ENCODE measurements around the gene JAG1. TPM values are rescaled to one million over a fixed set of nuclear protein-coding genes. Genes with fewer than 3 reads are reported as not detected.
"Not testable (repeated sequence)": the region's sequence is repeated elsewhere in the genome, so short reads cannot be mapped to it uniquely, and the experiment has no call there.

JAG1 gene
- total and polyA plus RNA-seq, 7 experiments from 2014 or later = 0.07 to 7.0 (median 0.62) TPM; not detected in 2

DNA sequence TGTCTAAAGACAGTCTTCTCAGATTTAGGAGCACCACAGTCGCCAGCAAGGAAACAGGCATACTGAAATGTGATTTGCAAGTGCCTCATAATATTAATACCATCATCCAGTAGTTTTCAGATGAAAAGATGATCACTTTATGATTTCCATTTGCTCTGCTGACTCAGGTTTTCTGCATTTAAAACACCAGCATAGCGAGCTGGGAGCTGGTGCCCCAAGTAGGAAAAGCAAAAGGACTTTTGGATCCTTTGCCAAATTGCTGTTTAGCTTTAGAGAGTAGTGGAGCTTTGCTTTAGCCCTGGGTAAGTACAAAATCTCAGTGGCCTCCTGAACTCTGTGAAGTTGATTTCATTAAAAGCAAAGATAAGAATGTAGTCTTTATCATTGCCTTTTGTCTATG is 78.5 kb downstream of the JAG1 start:
- intact Hi-C loops (cut with micrococcal nuclease) = loop anchor here in 1 of 2 donors (5.0 kb wide), 1 partner anchor 33 kb away; no protein-coding TSS in a partner anchor
- ATAC-seq (no peak), DNase-seq (no peak)
- H3K4me3 ChIP-seq (ENCODE audit: low read length) = no peak overlapping the region
- H3K27me3 Mint-ChIP-seq = no peaks in the 10 kb centered on the region
- no peaks in the 10 kb centered on the region for H3K27me3 ChIP-seq (ENCODE audit: control insufficient read depth in 2 of 2, insufficient read depth in 2 of 2, low read length in 2 of 2)
- H3K9me3 Mint-ChIP-seq = no peaks in the 10 kb centered on the region
- ChIA-PET POLR2A (no interaction called here), CTCF (no interaction called here)
- H3K9me3 ChIP-seq (ENCODE audit: control insufficient read depth in 2 of 3, low read length in 3 of 3) = no peaks in the 10 kb centered on the region
- H3K4me1 Mint-ChIP-seq = peaks cover 0 to 13% (median 0%) of the 10 kb centered on the region in 7 donors
- H3K4me3 Mint-ChIP-seq = no peak overlapping the region
- no peak overlapping the region for H3K27ac Mint-ChIP-seq
- no peaks in the 10 kb centered on the region for H3K36me3 ChIP-seq (ENCODE audit: control insufficient read depth in 2 of 3, insufficient read depth in 3 of 3, low read length in 3 of 3)
- H3K4me1 ChIP-seq (ENCODE audit: control insufficient read depth in 2 of 2, insufficient read depth in 2 of 2, low read length in 2 of 2) = no peaks in the 10 kb centered on the region
- peaks cover 0 to 38% (median 19%) of the 10 kb centered on the region in 5 donors for H3K36me3 Mint-ChIP-seq
- no peak overlapping the region for H3K27ac ChIP-seq (ENCODE audit: low read depth, low read length)

DNA sequence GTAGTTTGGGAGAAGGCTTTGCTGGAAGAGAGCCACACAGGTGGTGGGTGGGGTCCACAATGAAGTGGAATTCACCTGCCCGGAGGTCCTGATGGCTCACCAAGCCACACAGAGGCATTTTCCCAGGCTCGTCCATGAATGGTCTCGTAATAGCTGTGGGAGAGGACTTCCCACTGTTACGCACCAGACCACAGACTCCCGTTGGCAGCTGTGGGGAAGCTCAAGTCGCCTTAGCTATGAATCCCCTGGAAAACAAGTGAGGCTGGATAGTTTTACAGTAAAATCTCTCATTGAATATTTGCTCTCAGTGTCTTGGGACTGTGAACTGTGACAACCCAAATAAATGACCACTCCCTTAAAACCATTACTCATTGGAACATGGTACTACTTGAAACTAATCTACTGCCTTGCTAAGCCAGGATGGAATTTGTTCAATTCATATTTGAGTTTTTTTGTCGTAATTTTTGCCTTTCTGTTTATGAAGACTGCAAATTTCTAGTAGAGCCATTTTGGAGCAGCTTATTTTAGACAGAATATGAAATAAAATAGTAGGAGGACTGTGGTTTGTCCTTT is 79.4 kb downstream of the JAG1 start:
- intact Hi-C loops (cut with micrococcal nuclease) = no loop called here
- Histone ChIP-seq H3K9me3 (ENCODE audit: control insufficient read depth in 2 of 3, low read length in 3 of 3) (no peaks in the 10 kb centered on the region), H3K27me3 (ENCODE audit: control insufficient read depth in 2 of 2, insufficient read depth in 2 of 2, low read length in 2 of 2) (no peaks in the 10 kb centered on the region), H3K27ac (ENCODE audit: low read depth, low read length) (no peak overlapping the region), H3K4me1 (ENCODE audit: control insufficient read depth in 2 of 2, insufficient read depth in 2 of 2, low read length in 2 of 2) (no peaks in the 10 kb centered on the region), H3K36me3 (ENCODE audit: control insufficient read depth in 2 of 3, insufficient read depth in 3 of 3, low read length in 3 of 3) (no peaks in the 10 kb centered on the region), H3K4me3 (ENCODE audit: low read length) (no peak overlapping the region)
- Mint-ChIP-seq H3K9me3 (no peaks in the 10 kb centered on the region), H3K4me3 (no peak overlapping the region), H3K36me3 (peaks cover 0 to 33% (median 12%) of the 10 kb centered on the region in 5 donors), H3K4me1 (peaks cover 0 to 13% (median 0%) of the 10 kb centered on the region in 7 donors), H3K27ac (no peak overlapping the region), H3K27me3 (no peaks in the 10 kb centered on the region)
- DNase-seq (no peak), ATAC-seq (no peak)
- CTCF ChIA-PET = no interaction called here
- POLR2A ChIA-PET = no interaction called here

DNA sequence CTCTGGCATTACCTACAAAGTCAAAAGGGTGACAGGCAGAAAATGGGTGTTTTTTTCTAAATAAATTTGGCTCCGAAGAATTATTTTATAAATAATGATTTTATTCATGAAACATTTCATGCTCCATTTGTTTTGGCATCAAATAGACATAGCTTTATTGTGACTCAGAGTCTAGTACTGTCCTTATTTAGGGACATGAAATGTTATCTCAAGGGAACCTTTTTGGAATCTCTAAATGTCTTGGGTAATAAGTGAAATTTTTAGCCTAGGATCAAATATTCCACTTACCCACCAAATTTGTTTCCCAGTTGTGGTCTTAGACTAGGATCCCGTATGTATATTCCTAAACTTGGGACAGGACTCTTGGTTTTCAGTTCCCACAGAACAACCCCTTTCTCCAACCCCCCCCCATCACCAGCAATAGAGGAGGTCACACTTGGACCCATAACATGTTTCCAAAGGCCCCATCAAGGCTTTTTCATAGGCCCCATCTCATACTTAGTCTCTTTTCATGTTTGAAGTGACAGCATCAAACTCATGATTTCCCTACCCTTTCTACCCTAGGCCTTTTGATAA is 81.8 kb downstream of the JAG1 start:
- intact Hi-C loops (cut with micrococcal nuclease) = no loop called here
- CTCF ChIA-PET = no interaction called here
- H3K9me3 ChIP-seq (ENCODE audit: control insufficient read depth in 2 of 3, low read length in 3 of 3) = no peaks in the 10 kb centered on the region
- no peaks in the 10 kb centered on the region for H3K27me3 Mint-ChIP-seq
- H3K4me3 Mint-ChIP-seq = no peak overlapping the region
- no peaks in the 10 kb centered on the region for H3K27me3 ChIP-seq (ENCODE audit: control insufficient read depth in 2 of 2, insufficient read depth in 2 of 2, low read length in 2 of 2)
- peaks cover 0 to 7% (median 0%) of the 10 kb centered on the region in 7 donors for H3K4me1 Mint-ChIP-seq
- H3K4me3 ChIP-seq (ENCODE audit: low read length) = no peak overlapping the region
- DNase-seq (no peak), ATAC-seq (no peak)
- no peaks in the 10 kb centered on the region for H3K4me1 ChIP-seq (ENCODE audit: control insufficient read depth in 2 of 2, insufficient read depth in 2 of 2, low read length in 2 of 2)
- H3K36me3 Mint-ChIP-seq = peaks cover 0 to 17% (median 2%) of the 10 kb centered on the region in 5 donors
- no peak overlapping the region for H3K27ac ChIP-seq (ENCODE audit: low read depth, low read length)
- no peaks in the 10 kb centered on the region for H3K36me3 ChIP-seq (ENCODE audit: control insufficient read depth in 2 of 3, insufficient read depth in 3 of 3, low read length in 3 of 3)
- no peak overlapping the region for H3K27ac Mint-ChIP-seq
- H3K9me3 Mint-ChIP-seq = no peaks in the 10 kb centered on the region
- POLR2A ChIA-PET = no interaction called here

DNA sequence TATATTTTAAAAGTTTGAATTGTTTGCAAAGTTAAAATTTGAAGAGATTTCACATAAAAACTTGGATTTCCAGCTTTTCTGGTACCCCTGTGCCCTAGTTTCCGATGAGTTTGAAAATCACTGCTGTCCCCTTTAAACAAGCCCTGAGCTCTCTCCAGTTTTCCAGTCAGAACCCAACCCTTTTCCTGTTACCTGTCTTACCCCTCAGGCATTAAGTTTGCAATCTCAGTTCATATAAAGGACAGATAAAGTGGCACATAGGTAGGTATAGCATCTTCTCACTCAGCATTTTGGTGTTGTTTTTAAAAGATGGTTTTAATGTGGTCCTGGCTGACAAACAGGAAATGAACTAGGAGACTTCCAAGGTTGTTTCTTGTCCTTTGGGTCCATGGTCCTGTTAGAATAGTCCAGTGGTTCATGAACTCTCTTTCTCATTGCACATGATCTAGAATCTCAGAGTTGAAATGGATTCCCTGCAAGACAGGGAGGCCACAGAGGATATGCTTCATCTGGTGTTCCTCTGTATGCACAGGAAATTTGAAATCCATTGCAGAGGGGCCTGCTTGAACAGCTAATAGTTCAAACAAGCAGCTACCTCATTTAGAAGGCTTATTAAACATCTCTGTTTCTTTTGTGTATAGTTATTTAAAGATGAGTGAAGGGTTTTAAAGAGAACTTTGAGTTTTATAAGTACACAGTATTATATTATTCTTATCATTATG is 82.7 kb downstream of the JAG1 start:
- no peaks in the 10 kb centered on the region for H3K27me3 Mint-ChIP-seq
- peaks cover 0 to 20% (median 3%) of the 10 kb centered on the region in 5 donors for H3K36me3 Mint-ChIP-seq
- H3K4me1 Mint-ChIP-seq = peaks cover 0 to 7% (median 0%) of the 10 kb centered on the region in 7 donors
- intact Hi-C loops (cut with micrococcal nuclease) = no loop called here
- Histone ChIP-seq H3K36me3 (ENCODE audit: control insufficient read depth in 2 of 3, insufficient read depth in 3 of 3, low read length in 3 of 3) (no peaks in the 10 kb centered on the region), H3K27me3 (ENCODE audit: control insufficient read depth in 2 of 2, insufficient read depth in 2 of 2, low read length in 2 of 2) (no peaks in the 10 kb centered on the region), H3K4me3 (ENCODE audit: low read length) (no peak overlapping the region), H3K27ac (ENCODE audit: low read depth, low read length) (no peak overlapping the region), H3K4me1 (ENCODE audit: control insufficient read depth in 2 of 2, insufficient read depth in 2 of 2, low read length in 2 of 2) (no peaks in the 10 kb centered on the region), H3K9me3 (ENCODE audit: control insufficient read depth in 2 of 3, low read length in 3 of 3) (no peaks in the 10 kb centered on the region)
- ATAC-seq (no peak), DNase-seq (no peak)
- no peaks in the 10 kb centered on the region for H3K9me3 Mint-ChIP-seq
- H3K27ac Mint-ChIP-seq = no peak overlapping the region
- POLR2A ChIA-PET = no interaction called here
- CTCF ChIA-PET = no interaction called here
- no peak overlapping the region for H3K4me3 Mint-ChIP-seq

DNA sequence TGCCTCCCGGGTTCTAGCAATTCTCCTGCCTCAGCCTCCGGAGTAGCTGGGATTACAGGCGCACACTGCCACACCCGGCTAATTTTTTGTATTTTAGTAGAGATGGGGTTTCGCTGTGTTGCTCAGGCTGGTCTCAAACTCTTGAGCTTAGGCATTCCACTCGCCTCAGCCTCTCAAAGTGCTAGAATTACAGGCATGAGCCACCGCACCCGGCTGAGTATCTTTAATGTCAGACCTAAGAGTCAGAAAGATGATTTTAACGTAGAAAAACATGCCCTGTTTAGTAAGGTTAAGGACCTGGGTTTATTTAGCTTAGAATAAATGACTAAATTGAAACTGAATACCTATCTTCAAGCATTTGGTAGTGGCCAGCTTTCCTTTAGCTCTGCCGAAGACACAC is 83.4 kb downstream of the JAG1 start:
- ATAC-seq; H3K4me1 Mint-ChIP-seq; DNase-seq; H3K27ac Mint-ChIP-seq; H3K9me3 ChIP-seq (ENCODE audit: control insufficient read depth in 2 of 3, low read length in 3 of 3); CTCF ChIA-PET; H3K27me3 ChIP-seq (ENCODE audit: control insufficient read depth in 2 of 2, insufficient read depth in 2 of 2, low read length in 2 of 2); H3K4me1 ChIP-seq (ENCODE audit: control insufficient read depth in 2 of 2, insufficient read depth in 2 of 2, low read length in 2 of 2); H3K27me3 Mint-ChIP-seq; H3K4me3 Mint-ChIP-seq; intact Hi-C loops (cut with micrococcal nuclease); H3K36me3 ChIP-seq (ENCODE audit: control insufficient read depth in 2 of 3, insufficient read depth in 3 of 3, low read length in 3 of 3); POLR2A ChIA-PET; H3K27ac ChIP-seq (ENCODE audit: low read depth, low read length); H3K4me3 ChIP-seq (ENCODE audit: low read length); H3K9me3 Mint-ChIP-seq: not testable (repeated sequence)
- peaks cover 0 to 23% (median 4%) of the 10 kb centered on the region in 5 donors for H3K36me3 Mint-ChIP-seq

Small RNAs within 50 kb of the gene (microRNA-seq; reads per million reads assigned to microRNA genes)
- gene MIR6870 (ENCODE audit: borderline microRNAs expressed) = not detected

Other genes starting within 250 kb of the JAG1 start
- 10 to 100 TPM in 2 of 5 experiments, 1 to 10 TPM in 3; 4.5 to 16.5 (median 9.8) TPM for gene MKKS, start 239.8 kb downstream of the JAG1 start, total RNA-seq
- 10 to 100 TPM; 36.4 to 38.6 TPM for gene MKKS, start 239.8 kb downstream of the JAG1 start, polyA plus RNA-seq
- gene SLX4IP, start 238.7 kb downstream of the JAG1 start, total RNA-seq = 1 to 10 TPM; 4.2 to 8.2 (median 6.5) TPM
- gene SLX4IP, start 238.7 kb downstream of the JAG1 start, polyA plus RNA-seq = 1 to 10 TPM; 1.6 to 2.2 TPM

Data from naive thymus-derived CD4-positive, alpha-beta T cell (primary cell).